Right kidney (tissue), 1 donor: ENCODE results near the gene SOX6.

Experiments
- DNase-seq: peaks from one replicate; pipeline ENCODE4 v3.0.0-alpha.2; 2016

Gene SOX6

DNA sequence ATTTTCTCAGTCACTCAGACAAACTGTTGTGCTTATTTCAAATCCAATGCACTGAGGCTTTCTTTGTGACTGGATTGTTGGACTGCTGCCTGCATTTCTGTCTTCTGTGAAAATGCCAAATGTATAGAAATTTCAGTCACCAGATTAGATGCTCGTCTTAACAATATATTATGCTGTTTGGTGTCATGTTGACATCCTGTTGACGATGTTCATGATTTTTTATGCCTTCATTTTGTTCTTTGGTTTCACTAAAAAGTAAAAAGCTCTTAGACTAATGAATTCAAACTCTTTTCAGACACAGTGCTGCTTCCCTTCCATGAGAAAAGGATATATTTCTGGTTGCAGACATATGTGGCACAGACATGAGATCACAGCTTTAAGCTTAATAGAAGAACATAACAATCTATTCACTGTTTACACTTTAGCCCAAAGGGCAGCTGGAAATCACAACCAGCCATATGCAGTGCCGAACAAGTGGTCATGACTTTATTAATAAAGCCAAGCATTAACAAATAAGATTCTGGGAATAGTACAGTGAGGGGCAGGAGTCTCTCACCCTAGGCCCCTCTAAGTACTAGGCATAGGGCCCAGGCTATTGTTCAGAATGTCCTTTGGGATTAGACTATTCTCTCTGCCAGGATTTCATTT, 9.4 kb upstream of the SOX6 start:
- DNase-seq = no peak

DNA sequence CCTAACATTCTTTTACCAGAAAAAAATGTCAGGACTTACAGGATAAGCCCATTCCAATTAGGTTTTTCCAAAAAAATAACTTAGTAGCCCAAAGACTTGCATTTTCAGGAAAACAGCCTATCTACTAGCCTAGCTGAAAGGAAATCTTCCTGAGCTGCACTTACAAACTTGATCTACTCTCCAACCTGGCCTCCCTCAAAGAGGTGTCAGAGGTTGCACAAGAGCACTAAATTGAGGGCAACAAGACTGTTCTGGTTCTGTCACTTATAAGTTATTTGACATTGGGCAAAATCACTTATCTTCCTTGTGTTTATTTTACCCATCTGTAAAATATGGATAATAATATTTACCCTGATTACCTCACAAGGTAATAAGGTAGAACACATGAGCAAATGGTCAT, 7.9 kb upstream of the SOX6 start:
- no peak for DNase-seq

DNA sequence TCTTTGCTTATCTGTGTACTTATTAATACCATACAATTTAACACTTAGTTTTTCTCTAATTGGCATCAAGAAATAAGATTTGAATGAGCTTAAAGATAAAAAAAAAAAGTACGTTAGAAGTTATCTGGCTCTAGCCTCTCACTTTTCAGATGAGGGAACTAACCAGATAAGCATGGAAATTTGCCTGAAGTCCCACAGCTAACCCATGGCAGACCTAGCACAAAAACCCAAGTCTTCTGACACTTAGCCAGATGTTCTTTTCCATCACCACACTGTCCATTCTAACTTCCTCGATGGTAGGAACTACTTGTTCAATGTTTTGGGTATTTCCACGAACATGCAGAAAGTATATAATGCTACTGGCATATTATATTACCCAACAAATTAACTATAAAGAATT, 7.4 kb upstream of the SOX6 start:
- DNase-seq = no peak

DNA sequence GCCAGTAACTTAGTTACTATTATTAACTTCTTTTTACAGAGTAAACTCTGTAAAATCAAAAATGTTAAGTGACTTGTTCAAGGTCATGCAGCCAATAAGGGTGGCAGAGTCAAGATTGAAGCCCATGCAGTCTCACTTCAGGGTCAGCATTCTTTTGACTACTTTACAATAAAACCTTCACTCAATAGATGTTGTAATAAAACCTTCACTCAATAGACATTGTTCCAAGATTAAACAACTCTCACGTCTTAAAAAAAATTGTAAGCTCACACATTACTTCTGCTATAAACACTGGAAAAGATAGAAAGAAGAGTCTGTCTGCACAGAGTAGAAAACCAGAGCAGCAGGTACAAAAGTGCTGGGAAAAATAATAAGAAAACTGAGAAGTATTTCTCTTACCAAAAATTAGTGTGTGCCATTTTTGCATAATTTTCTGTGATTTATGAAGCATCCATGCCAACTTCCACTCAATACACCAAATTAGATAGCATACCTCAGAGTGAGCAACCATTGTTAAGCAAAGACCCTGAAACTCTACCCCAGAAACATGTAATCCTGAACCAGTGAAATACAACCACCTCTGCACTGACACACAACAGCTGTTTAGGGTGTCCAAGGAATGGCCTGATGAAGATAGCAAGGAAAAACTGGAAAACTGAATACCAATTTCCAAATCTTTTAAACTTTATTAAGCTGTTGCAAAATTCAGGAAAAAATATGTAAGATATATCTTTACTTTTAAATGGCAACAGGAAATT, 4.9 kb upstream of the SOX6 start:
- no peak for DNase-seq

DNA sequence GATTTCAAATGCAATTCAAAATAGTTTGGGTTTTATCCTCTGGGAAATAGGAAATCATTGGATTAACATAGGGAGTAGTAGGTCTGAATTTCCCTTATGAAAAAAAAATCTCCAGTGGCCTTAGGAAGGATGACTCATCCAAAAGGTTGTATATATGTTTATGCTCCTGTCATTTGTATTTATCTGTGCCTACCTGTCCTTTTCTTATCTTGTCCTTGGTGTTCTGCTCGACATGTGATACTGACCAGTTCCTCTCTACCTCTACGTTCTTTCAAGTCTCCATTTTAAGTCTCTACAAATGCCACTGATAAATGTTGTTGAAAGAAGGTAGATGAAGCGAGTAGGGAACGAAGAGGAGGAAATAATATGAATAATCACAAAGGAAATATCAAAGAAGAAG, 3.0 kb upstream of the SOX6 start:
- DNase-seq = no peak

DNA sequence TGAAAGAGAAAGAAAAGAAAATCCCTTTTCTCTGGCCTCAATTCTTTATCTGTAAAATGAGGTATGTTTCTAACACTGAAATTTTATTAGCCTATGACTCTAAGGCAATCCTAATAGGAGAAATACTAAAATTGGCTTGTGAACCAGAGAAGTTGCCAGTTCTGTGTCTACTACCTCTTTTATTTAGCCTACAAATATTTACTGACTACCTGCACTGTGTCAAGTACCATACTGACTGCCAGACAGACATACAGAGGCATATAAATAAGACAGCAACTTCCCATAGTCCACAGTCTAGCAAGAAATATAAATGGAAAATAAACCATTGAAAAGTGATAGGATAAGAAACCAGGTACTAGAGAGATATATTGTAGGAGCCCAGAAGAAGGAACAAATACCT, 2.4 kb upstream of the SOX6 start:
- DNase-seq = no peak

DNA sequence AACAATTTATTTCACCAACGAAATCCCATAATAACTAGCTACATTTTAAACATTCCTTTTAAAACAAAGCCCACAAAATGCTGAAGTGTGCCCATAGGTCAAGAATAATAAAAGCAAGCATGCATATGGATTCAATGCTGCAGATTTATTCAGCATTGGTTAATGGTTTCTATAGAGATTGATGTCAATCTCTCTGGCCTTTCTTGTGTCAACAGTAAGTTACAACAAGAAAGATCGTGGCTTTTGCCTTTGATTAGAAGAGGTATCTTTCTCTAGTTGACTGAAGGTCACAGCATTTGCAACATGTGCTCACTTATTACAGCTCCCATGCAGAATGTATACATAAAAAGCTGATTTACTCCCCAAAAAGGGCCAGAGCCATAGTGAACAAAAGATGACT, 1.4 kb upstream of the SOX6 start:
- no peak for DNase-seq

DNA sequence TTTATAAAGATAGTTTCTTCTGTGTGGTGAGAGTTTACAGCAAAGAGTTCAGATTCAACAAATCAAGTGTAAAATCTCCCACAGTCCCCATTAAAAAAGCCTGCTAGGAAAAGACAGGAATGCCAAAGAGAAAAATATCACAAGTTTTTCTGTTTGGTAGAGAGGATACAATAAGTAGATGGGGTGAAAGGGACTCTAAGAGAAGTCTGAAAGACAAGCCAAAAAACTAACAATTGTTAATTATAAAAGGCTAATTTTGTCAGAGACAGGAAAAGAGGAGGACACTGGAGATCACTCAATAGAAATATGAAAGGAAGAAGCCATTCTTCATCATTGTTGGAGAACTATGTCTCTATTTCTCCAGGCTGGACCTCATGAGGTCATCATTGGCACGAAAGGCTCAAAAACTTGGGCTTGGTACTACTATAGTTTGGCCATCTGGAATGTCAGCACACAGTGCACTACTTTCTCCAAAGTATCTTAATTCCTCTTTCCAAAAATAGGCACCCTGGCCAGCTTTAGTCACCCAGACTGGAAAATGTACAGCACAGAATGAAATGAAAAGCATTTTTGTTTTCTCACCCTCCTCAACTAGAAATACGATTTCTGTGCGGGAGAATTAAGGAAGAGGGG, 531 bp upstream of the SOX6 start:
- no peak for DNase-seq

DNA sequence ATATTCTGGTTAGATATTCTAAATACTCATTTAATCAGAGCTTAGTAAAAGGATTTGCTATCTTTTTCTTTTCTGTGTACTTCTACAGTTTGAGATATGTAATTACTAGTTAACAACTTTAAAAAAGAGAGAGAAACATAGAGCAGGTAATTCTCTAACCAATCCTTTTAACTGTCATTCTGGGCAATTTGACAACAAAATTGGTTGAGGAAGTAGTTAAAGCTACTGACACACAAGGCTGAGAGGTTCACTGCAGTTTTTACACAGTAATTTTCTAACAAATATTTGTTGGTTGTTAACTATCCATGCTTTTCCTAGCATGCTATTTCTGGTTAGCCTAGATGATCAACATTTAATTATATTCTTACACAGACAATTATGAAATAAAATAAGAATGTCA, 3.6 kb downstream of the SOX6 start:
- DNase-seq = no peak

DNA sequence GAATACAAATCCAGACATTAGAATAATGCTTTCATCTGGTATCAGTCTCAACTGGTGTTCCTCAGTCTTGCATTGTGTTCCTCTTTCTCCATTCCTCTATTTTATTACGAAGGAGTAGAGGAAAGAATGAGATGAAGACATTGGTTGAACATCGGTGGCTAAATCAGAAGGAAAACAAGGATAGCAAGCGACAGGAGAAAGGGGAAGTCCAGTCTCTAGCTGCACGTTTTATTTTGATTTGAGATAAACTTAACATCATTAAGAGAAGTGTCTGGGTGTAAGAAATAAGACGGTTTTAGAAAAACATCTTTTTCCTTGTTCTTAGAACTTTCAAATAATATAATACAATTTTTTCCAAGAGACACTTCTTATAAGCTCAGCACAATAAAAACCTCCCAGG, 6.2 kb downstream of the SOX6 start:
- no peak for DNase-seq

DNA sequence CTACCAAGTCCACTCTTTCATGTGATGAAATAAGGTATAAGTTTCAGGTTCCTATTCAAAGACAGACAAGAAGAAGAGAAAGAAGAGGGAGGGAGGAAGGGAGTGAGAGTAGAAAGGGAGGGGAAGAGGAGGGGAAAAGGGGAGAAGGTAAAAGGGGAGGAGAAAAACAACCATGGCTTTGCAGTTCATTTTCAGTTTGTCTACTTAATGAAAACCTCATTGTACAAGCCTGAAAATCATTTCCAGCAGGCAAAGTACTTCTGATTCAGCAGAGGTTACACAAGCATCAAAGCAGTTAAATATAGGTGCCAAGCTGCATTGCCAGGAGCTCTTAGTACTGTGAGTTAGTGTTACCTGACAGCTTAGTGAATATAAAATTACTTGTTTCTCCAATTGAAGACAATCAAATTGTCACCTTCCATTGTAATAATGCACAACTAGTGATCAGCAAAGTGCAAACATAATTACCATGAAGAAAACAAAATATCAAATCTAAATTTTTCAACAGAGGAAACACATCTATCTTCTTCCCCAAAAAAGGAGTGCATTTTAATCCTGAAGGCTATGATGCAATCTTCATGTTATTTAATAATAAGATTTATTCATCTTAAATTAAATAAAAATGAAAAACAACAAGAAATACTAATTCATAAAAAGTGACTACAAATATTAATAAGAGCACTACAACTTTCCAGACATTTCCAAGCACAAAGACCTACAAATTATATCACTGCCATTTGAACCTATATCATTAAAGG, 8.2 kb downstream of the SOX6 start:
- no peak for DNase-seq

DNA sequence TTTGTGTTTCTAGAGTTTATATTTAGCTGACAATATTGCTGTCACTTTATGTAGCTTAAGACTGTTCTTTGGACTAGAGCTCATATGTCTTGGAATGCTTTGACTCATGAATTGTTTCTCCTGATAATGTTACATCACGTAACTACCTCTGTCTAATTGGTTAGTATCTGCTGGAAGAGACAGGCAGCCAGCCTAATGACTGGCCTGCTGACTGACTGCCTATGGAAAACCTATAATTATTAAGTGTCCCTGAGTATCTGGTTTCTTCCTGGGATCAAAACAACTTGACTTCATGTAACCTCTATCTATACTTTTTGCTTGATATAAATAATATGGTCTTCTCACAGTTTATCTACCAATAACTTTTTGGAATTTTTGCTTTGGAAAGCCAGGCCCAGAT, 9.4 kb downstream of the SOX6 start:
- no peak for DNase-seq

DNA sequence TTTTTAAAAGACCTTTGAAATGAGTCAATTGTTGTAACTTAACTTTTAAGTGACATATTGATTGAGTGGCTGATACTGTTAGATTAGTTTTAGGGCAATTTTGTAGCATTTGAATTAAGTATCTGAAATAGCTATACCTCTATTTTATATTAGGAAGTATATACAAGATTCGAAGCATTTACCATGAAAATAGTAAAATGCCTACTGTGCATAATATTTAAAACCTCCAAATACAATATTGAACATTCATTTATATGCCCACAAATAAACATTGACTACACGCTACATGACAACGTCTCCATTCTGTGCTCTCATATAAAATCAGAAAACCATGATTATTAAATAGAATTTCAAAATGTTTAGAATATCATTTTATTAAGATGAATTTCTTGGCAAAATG, 14.5 kb downstream of the SOX6 start:
- no peak for DNase-seq

DNA sequence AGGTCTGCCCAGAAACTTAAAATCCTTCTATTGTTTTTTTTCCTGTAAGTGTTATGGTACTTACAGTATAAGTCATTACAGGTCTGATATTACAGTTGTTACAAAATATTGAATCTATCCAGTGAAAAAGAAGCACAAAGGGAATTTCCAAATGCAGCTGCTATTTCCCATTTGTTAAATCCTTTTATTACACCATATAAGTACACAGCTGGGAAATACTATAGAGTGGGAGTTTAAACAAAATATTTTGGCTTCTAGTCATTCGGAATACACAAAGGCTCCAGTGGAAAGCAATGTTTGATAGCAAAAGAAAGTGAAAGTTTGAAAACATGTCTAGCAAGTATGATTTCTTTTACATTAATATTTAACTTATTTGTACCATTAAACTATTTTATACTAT, 18.0 kb downstream of the SOX6 start:
- no peak for DNase-seq

DNA sequence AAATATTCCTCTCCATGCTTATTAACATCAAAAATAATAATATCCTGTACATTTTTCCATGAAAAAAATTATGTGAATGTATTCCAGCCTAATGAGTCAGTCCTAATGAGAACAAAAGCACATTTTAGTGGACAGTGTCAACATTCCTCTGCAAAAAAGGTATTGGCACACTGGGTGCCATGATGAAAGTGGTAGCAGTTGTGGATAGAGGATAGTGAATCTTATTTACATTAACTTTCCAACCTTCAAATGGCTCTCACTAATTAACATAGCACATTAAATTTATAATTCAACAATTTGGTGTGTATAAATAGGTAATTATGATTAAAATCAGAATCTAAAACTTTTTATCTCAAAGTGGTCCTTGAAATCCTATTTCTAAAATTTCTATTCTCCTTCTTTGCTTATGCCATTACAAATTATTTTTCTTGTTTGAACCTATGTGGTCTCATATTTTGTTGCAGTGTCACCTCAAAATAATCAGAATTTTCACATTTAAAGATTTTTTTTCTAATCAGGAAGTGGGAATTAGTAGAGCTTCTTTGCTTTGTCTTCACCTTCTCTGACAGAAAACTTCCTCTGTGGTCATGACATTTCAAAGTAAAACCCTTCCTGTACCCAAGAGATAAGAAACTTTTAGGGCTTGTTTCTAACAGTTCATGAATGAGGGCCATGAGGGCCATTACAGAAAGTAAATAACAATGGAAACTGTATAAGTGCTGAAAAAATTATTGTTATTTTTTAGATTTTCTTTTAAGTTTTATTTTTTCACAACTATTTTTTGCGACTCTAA, 18.7 kb downstream of the SOX6 start:
- no peak for DNase-seq

DNA sequence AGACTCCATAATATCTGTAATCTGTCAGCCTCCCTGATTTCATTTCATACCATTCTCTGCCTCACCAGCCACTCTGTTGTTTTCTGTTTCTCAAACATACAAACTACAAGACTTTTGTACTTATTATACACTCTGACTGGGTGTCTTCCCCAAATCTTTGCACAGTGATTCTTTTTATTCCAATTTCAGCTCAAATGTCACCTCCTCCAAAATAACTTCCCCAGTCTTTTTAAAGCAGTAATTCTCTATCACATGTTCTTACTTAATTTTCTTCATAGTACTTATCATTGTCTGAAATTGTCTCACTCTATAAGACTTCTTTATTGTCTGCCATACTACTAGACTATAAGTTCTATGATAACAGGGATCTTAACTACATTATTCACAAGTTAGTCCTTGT, 19.6 kb downstream of the SOX6 start:
- DNase-seq = no peak

DNA sequence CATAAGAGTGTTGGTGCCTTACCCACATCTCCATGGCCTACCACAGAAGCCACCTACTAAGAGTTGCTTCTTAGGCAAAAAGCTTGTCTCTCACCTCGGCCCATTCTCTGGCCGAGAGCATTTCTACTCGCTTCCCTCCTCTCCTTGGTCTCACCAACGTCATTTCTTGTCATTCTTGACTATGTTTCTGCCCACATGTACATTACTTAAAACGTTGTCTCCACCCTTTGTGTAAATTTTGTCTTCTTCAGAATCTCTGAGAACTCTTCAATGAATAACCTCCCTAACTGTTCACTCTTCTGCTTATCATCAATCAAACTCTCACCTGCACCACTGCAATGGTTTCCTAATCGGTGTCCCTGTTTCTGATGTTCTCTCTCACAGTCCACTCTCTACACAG, 20.1 kb downstream of the SOX6 start:
- no peak for DNase-seq

DNA sequence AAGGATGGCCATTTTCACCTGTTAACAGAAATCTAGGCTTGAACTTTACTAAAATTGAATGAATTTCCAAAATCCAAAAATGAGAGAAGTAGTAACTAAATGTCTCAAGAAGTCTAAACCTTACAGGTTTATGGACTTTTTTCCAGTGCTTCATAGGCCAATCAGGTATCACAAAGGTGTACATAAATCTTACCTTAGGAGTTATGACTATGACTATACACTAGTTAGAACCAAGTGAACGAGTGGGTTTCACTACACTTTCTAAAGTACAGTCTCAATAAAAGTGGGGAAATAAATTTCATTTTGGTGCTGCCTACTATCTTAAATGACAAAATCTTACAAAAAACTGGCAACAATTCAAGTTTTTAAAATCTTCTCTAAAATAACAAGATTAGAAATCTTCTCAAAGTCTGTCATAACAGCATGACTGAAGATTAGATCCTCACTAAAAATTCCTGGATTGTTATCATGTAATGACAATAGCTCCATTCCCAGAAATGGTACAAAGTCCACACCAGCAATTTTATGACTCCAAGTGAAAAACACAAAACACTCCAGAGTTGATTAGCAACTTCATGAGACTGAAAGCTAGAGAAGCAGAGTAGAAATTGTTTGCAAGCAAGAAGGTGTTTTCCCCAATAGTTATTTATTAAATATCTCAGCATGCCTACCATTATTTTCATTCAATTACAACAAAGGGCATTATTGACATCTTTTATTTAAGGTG, 20.9 kb downstream of the SOX6 start:
- DNase-seq = no peak

DNA sequence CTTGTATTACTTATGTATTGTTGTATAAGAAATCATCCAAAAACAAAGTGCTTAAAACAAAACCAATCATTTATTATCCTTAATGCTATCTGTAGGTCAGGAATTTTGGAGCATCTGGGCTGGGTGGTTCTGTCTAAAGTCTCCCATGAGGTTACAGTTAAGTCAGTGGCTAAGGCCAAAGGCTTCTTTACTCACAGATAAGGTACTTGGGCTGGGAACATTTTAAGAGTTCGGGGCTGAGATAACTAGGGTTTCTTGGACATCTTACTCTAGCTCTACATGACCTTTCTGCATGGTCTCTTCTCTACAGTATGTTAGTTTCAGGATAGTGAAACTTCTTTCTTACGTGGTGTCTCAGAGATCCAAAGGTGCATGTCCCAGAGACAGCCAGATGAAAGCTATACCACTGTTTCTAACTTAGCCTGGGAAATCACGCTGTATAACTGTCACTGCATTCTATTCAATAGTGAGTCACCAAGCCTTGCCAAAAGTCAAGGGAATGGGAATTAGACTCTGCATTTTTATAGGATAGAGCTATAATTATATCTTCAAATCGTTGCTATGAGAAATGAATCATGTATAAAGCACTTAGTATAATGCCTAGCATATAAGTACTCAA, 29.6 kb downstream of the SOX6 start:
- no peak for DNase-seq

DNA sequence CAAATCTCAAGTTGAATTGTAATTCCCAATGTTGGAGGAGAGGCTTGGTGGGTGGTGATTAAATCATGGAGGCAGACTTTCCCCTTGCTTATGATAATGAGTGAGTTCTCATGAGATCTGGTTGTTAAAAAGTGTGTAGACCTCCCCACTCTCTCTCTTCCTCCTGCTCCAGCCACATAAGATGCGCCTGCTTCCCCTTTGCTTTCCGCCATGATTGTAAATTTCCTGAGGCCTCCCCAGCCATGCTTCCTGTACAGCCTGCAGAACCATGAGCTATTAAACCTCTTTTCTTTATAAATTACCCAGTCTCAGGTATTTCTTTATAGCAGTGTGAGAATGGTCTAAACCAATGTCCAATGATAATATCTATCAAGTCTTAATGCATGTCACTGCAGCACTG, 34.2 kb downstream of the SOX6 start:
- DNase-seq = no peak

DNA sequence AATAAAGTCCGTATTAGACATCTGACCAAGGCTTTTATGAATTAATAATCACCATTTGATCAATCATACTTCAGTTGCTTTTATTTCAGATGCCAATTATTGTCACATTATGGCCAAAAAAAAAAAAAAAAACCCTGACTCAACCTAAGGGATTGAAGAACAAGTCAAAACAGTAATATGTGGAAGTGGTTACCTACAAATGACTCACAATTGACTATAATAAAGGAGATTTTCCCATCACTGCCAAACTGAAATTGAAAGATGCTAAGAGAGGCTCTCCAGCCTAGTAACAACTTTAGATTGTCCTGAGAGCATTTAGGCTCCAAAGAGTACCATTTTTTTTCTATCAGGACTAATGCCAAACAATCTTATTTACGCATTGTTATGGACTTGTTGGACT, 35.2 kb downstream of the SOX6 start:
- DNase-seq = no peak
